ENCODE measurements around the gene LMNTD2. TPM values are rescaled to one million over a fixed set of nuclear protein-coding genes. Genes with fewer than 3 reads are reported as not detected.

LMNTD2 gene
- total RNA-seq = 1 to 10 TPM; 1.2 to 2.4 TPM
- 1.1 TPM for polyA plus RNA-seq

GRCh38 chr11:560305-561147 lies at the start of gene LMNTD2, which contains the start of gene RASSF7:
Gene LMNTD2 (minus strand): TSS chr11:560738. CDS start chr11:560716, 22 bp downstream.
Gene RASSF7 (plus strand): TSS chr11:560970. CDS start chr11:561769, 799 bp downstream.
- peaks cover 18% of the 10 kb centered on the region for H3K4me1 ChIP-seq (ENCODE audit: insufficient read depth, low read length)
- H3K27ac ChIP-seq (ENCODE audit: low read depth, low read length) = peak within 1 kb of the TSS; percentile 74
- H3K9me3 ChIP-seq (ENCODE audit: low read length) = no peaks in the 10 kb centered on the region
- CTCF ChIA-PET = interaction anchor here (0.9 to 1.6 kb wide), 4 partner anchors 15 to 166 kb away, joined by 3 to 5 read pairs (median 4); partner anchors contain the start of genes HRAS and PHRF1
- peak within 1 kb of the TSS; percentile 79 to 94 (median 86) for H3K27ac Mint-ChIP-seq
- peaks cover 0 to 11% (median 0%) of the 10 kb centered on the region in 3 donors for H3K36me3 Mint-ChIP-seq
- no peaks in the 10 kb centered on the region for H3K27me3 ChIP-seq (ENCODE audit: insufficient read depth, low read length, poor library complexity, severe bottlenecking)
- H3K4me3 ChIP-seq (ENCODE audit: low read length) = peak within 1 kb of the TSS; percentile 76
- H3K36me3 ChIP-seq (ENCODE audit: insufficient read depth, low read length) = no peaks in the 10 kb centered on the region
- peak within 1 kb of the TSS; percentile 86 to 93 (median 90) for H3K4me3 Mint-ChIP-seq
- peaks cover 10 to 27% (median 10%) of the 10 kb centered on the region in 3 donors for H3K4me1 Mint-ChIP-seq
- no peaks in the 10 kb centered on the region for H3K9me3 Mint-ChIP-seq
- peak; percentile 90 to 96 (median 92) for DNase-seq
- POLR2A ChIA-PET = interaction anchor here (0.6 to 1.5 kb wide), 4 partner anchors 25 to 165 kb away, joined by 3 to 10 read pairs (median 4); partner anchors contain the start of gene IRF7
- peaks cover 0 to 3% of the 10 kb centered on the region in 2 donors for H3K27me3 Mint-ChIP-seq

GRCh38 chr11:609341-609811 lies 48.8 kb upstream of the LMNTD2 start:
- Mint-ChIP-seq H3K27ac (no peak overlapping the region), H3K4me1 (peaks cover 0 to 18% (median 6%) of the 10 kb centered on the region in 3 donors), H3K36me3 (peaks cover 0 to 79% (median 4%) of the 10 kb centered on the region in 3 donors), H3K9me3 (no peaks in the 10 kb centered on the region), H3K27me3 (no peaks in the 10 kb centered on the region), H3K4me3 (no peak overlapping the region)
- CTCF ChIA-PET = no interaction called here
- Histone ChIP-seq H3K4me1 (ENCODE audit: insufficient read depth, low read length) (peaks cover 12% of the 10 kb centered on the region), H3K4me3 (ENCODE audit: low read length) (no peak overlapping the region), H3K9me3 (ENCODE audit: low read length) (no peaks in the 10 kb centered on the region), H3K36me3 (ENCODE audit: insufficient read depth, low read length) (peaks cover 45% of the 10 kb centered on the region), H3K27me3 (ENCODE audit: insufficient read depth, low read length, poor library complexity, severe bottlenecking) (no peaks in the 10 kb centered on the region), H3K27ac (ENCODE audit: low read depth, low read length) (no peak overlapping the region)
- DNase-seq = no peak
- POLR2A ChIA-PET = no interaction called here

GRCh38 chr11:608791-609251 lies 48.3 kb upstream of the LMNTD2 start:
- Histone ChIP-seq H3K4me1 (ENCODE audit: insufficient read depth, low read length) (peaks cover 6% of the 10 kb centered on the region), H3K27ac (ENCODE audit: low read depth, low read length) (no peak overlapping the region), H3K27me3 (ENCODE audit: insufficient read depth, low read length, poor library complexity, severe bottlenecking) (no peaks in the 10 kb centered on the region), H3K9me3 (ENCODE audit: low read length) (no peaks in the 10 kb centered on the region), H3K36me3 (ENCODE audit: insufficient read depth, low read length) (peaks cover 45% of the 10 kb centered on the region), H3K4me3 (ENCODE audit: low read length) (no peak overlapping the region)
- Mint-ChIP-seq H3K4me3 (peak overlapping the region in 2 of 7 donors; percentile 23 to 48), H3K27me3 (no peaks in the 10 kb centered on the region), H3K27ac (peak overlapping the region in 3 of 8 donors; percentile 42 to 64 (median 61)), H3K36me3 (peaks cover 0 to 81% (median 7%) of the 10 kb centered on the region in 3 donors), H3K9me3 (no peaks in the 10 kb centered on the region), H3K4me1 (peaks cover 0 to 12% (median 3%) of the 10 kb centered on the region in 3 donors)
- DNase-seq = no peak
- CTCF ChIA-PET = no interaction called here
- POLR2A ChIA-PET = no interaction called here

- Histone ChIP-seq H3K4me3 (ENCODE audit: low read length) (no peak overlapping the region), H3K4me1 (ENCODE audit: insufficient read depth, low read length) (peaks cover 1% of the 10 kb centered on the region), H3K36me3 (ENCODE audit: insufficient read depth, low read length) (peaks cover 43% of the 10 kb centered on the region), H3K27me3 (ENCODE audit: insufficient read depth, low read length, poor library complexity, severe bottlenecking) (no peaks in the 10 kb centered on the region), H3K9me3 (ENCODE audit: low read length) (no peaks in the 10 kb centered on the region), H3K27ac (ENCODE audit: low read depth, low read length) (no peak overlapping the region)
- no peak for DNase-seq
- ChIA-PET CTCF (no interaction called here), POLR2A (interaction anchor here (0.5 kb wide), 1 partner anchor 176 kb away, joined by 4 read pairs; no protein-coding TSS in a partner anchor)
- Mint-ChIP-seq H3K27ac (no peak overlapping the region), H3K4me3 (peak overlapping the region in 1 of 7 donors; percentile 48), H3K36me3 (peaks cover 0 to 84% (median 7%) of the 10 kb centered on the region in 3 donors), H3K27me3 (no peaks in the 10 kb centered on the region), H3K9me3 (no peaks in the 10 kb centered on the region), H3K4me1 (peaks cover 0 to 6% (median 3%) of the 10 kb centered on the region in 3 donors)
Observed at GRCh38 chr11:607971-608659, 47.6 kb upstream of the LMNTD2 start.

- Mint-ChIP-seq H3K27ac (peak overlapping the region in 3 of 8 donors; percentile 42 to 88 (median 52)), H3K27me3 (no peaks in the 10 kb centered on the region), H3K36me3 (peaks cover 0 to 81% (median 7%) of the 10 kb centered on the region in 3 donors), H3K4me1 (peaks cover 0 to 3% (median 2%) of the 10 kb centered on the region in 3 donors), H3K9me3 (no peaks in the 10 kb centered on the region), H3K4me3 (no peak overlapping the region)
- H3K4me1 ChIP-seq (ENCODE audit: insufficient read depth, low read length) = no peaks in the 10 kb centered on the region
- no peak overlapping the region for H3K4me3 ChIP-seq (ENCODE audit: low read length)
- DNase-seq = no peak
- no peaks in the 10 kb centered on the region for H3K9me3 ChIP-seq (ENCODE audit: low read length)
- H3K27me3 ChIP-seq (ENCODE audit: insufficient read depth, low read length, poor library complexity, severe bottlenecking) = no peaks in the 10 kb centered on the region
- CTCF ChIA-PET = no interaction called here
- POLR2A ChIA-PET = no interaction called here
- H3K27ac ChIP-seq (ENCODE audit: low read depth, low read length) = no peak overlapping the region
- peaks cover 36% of the 10 kb centered on the region for H3K36me3 ChIP-seq (ENCODE audit: insufficient read depth, low read length)
Observed at GRCh38 chr11:607020-607780, 46.7 kb upstream of the LMNTD2 start.

GRCh38 chr11:606245-606644 lies 45.7 kb upstream of the LMNTD2 start:
- Histone ChIP-seq H3K27me3 (ENCODE audit: insufficient read depth, low read length, poor library complexity, severe bottlenecking) (no peaks in the 10 kb centered on the region), H3K4me3 (ENCODE audit: low read length) (no peak overlapping the region)
- DNase-seq = no peak

More at GRCh38 chr11:606245-606644, 45.7 kb upstream of the LMNTD2 start:
- peaks cover 36% of the 10 kb centered on the region for H3K36me3 ChIP-seq (ENCODE audit: insufficient read depth, low read length)
- H3K9me3 ChIP-seq (ENCODE audit: low read length) = no peaks in the 10 kb centered on the region
- Mint-ChIP-seq H3K36me3 (peaks cover 0 to 81% (median 9%) of the 10 kb centered on the region in 3 donors), H3K27me3 (no peaks in the 10 kb centered on the region), H3K4me3 (no peak overlapping the region), H3K9me3 (no peaks in the 10 kb centered on the region), H3K27ac (peak overlapping the region in 1 of 8 donors; percentile 42), H3K4me1 (no peaks in the 10 kb centered on the region)
- H3K27ac ChIP-seq (ENCODE audit: low read depth, low read length) = no peak overlapping the region
- no peaks in the 10 kb centered on the region for H3K4me1 ChIP-seq (ENCODE audit: insufficient read depth, low read length)
- ChIA-PET CTCF (no interaction called here), POLR2A (interaction anchor here (0.8 kb wide), 1 partner anchor 30 kb away, joined by 5 read pairs; the partner anchor contains the start of gene PHRF1)
